NCI-H2171 (cell line): ENCODE measurements around the gene FRZB.
"Not testable (repeated sequence)": the region's sequence is repeated elsewhere in the genome, so short reads cannot be mapped to it uniquely, and the experiment has no call there.

Experiments
- DNase-seq: peaks from one replicate; lab custom pipeline; 2025; lab: John Stamatoyannopoulos, UW

The FRZB gene

DNA sequence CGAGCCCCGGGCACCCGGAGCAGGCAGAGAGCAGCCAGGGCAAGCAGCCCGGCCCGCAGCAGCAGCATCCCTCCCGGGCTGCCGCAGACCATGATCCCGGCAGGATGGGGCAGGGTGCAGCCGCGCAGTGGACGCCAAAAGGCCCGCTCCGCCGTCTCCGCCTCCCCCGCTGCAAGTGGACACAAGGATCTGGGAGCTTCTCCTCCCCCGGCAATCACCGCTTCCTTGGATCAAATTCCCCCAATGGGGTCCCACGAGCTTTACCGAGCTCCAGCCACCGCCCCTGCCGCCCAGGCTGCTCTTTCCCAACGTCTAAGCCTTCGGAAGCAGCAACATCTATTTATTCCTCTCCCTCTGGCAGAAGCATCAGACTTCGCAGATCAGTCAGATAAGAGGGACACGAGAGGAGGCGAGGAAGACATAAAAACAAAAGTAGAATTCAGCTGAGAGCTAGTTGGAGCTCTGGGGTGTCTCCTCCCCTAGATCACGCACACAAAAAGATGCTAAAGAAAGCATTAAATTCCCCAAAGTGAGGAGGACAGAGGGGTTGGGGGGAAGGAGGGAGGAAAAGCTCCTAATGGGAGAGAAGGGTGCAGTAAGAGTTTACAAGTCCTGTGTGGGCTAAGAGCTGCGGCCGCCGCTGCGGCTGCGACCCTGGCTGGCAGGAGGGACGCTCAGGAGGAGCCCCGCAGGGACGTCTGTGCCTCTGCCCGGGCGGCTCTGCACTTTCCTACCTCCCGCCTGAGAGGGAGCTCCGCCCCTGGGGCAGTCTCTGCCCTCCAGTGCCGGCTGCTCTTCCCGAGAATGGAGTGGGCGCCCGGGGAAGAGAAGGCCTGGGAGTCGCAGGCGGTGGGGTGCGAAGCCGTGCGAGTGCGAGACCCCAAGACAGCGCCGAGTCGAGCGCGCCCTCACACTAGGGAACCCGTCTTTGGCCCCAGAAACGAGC, at the start of gene FRZB:
Gene FRZB (minus strand): TSS at position 177 of the 946 bp plus-strand sequence. CDS start 85 bp downstream, at position 92.
- peak; percentile 70 for DNase-seq

GRCh38 chr2:182915369-182916326, 49.2 kb upstream of the FRZB start:
- DNase-seq, result peak; percentile 36

- no peak for DNase-seq
Observed at GRCh38 chr2:182914852-182915251, 48.4 kb upstream of the FRZB start.

GRCh38 chr2:182913064-182913463, 46.6 kb upstream of the FRZB start:
- DNase-seq, result no peak

- DNase-seq, result no peak
Observed at GRCh38 chr2:182912518-182912915, 46.1 kb upstream of the FRZB start.

- no peak for DNase-seq
Observed at GRCh38 chr2:182911813-182912517, 45.5 kb upstream of the FRZB start.

- DNase-seq, result no peak
Observed at GRCh38 chr2:182910965-182911364, 44.5 kb upstream of the FRZB start.

DNA sequence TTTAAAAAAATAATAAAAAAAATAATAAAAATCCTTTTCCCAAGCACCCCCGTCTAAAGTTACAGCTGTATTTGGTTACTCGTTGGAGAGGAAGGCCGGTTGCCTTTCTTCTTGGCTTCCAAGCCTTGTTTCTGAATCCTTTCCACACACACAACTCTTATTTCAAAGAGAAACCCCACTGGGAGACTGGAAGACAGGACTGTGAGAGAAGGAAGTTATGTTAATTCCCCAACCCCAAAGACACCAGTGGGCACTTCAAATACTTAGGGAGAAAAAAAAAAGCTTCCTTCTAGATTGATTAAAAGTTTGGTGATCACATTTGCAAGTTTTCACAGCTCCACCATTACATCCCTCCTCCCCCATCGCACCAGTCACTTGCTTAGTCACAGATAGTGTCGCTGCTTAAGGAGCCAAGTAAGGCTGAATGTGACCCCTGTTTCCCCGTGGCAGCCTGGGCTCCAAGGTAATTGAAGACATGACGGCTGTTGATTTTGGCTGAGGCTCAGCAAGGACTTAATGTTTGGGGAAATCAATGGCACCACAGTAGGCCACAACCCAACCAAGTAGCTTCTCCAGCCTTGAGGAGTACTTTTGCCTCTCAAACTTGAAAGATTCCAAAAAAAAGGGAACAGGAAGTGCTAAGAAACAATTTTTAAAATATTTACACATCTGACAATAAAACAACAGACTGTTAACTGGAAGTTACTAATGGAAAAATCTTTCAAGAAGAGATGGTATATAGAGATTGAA, 40.8 kb upstream of the FRZB start:
- no peak for DNase-seq

- no peak for DNase-seq
Observed at GRCh38 chr2:182906454-182906853, 40.0 kb upstream of the FRZB start.

DNA sequence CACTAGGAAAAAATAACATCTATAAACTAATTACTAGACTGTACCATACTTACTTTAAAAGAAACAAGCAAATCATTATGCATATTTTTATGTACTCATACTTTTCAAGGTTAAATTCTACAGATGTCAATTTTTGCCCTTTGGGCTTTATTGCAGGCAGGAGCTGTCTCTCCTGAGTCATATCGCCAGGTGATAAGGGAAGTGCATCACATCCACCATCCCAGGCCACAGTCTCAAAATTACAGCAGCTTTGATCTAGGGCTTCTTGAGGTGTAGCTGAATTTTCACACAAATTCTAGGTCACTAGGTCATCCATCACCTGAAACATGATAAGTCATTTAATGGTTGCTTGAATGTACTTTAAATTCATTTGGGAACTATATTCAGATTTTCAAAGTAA, 38.4 kb upstream of the FRZB start:
- no peak for DNase-seq

DNA sequence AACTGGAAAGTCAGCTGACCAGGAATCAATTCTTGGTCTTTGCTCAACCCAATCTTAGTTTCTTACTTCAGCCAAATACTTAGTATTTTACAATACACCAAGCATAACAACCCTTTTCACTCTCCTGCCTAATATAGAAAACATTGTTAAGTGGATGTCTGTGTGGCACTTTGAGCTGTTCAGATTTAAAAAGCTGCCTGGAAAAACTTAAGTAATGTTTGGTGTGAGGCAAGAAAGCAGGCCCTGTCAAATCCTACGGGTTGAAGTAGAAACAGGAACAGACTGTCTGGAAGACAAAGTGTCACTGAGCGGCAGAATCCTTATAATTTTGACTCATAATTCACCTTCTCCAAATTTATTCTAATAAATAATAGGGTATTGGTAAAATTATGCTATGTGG, 37.1 kb upstream of the FRZB start:
- DNase-seq, result no peak

DNA sequence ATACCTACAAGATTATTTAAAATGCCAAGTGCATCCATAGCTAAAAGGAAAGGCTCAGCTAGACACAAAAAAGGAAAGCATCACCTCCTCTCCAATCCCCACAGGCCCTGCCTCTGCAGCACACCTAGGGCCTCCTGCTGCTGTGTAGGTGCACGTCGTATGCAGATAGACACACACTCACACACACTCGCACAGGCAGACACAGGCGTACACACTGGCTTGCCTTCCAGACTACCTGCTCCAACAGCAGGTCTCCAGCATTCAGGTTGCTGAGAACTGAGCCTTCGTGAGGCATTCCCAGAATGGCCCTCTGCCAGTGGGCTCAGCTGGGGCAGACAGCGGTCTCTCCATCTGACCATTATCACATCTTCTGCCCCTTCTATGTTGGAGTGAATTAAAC, 35.3 kb upstream of the FRZB start:
- DNase-seq, result no peak

- no peak for DNase-seq
Observed at GRCh38 chr2:182898718-182899117, 32.3 kb upstream of the FRZB start.

DNA sequence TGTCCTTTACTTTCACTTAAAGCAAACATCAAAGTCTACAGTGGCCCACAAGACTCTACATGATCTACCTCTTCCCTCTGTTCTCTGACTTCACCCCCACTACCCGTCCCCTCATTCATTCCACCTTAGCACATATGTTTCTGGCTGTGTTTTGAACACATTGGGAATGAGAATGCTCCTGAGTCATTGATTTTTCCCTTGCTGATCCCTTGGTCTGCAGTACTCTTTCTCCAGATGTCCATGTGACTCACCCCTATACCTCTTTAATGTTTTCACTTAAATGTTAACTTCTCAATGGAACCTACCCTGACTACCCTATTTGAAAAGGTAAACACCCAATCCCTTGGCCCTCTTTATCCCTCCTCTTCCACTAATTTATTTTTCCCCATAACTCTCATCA, 30.7 kb upstream of the FRZB start:
- no peak for DNase-seq

- no peak for DNase-seq
Observed at GRCh38 chr2:182895798-182896197, 29.4 kb upstream of the FRZB start.

GRCh38 chr2:182895169-182895568, 28.7 kb upstream of the FRZB start:
- no peak for DNase-seq

DNA sequence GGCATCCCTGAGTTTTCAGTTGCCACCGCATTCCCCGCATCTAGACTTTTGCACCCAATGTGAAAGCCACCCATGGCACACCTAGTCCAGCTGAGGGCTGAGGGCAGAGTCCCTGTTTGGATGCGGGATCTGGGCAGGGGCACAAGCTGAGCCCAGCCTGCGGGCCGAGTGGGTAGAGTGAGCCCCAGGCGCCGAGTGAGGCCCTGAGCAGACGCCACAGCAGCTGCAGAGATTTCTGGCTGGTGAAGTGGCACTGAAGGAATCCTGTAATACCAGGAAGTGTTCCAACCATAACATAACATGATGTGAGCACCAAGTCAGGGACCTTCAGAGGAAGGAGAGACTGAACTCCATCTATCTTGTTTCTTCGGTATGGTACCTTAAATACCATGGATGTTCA, 27.7 kb upstream of the FRZB start:
- no peak for DNase-seq

DNA sequence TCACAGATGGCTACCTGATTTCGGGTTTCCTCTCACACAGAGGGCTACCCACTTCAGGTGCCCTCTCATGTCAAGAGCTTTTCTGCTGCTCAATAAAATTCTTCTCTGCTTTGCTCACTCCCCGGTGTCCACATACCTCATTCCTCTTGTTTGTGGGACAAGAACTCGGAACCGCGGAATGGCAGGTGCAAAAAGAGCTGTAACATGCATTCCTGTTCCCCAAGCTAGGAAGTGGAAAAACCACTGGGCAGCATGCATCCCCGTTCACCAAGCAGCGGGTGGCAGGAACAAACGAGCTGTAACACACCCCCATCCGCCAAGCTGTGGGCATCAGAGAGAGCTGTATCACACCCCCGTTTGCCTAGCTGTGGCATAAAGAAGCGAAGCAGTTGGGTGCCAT, 27.2 kb upstream of the FRZB start:
- no peak for DNase-seq

GRCh38 chr2:182893035-182893434, 26.6 kb upstream of the FRZB start:
- DNase-seq, result not testable (repeated sequence)

DNA sequence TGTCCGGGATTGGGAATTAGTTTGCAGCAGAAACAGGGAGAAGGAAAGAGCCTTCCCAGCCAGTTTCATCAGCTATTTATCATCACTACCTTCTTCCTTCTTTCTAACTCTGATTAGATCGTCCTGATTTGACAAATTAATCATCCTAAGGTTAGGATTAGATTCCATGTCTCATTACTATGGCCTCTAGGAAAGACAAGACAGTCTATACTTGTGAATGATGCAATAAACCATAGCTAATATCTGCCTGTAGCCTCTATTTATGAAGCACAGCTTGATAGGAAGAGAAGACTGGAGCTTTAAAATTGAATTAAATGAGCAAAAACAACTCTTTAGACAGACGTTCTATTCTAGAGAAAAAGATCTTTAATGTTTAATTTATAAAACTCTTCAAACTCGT, 25.2 kb upstream of the FRZB start:
- no peak for DNase-seq

DNA sequence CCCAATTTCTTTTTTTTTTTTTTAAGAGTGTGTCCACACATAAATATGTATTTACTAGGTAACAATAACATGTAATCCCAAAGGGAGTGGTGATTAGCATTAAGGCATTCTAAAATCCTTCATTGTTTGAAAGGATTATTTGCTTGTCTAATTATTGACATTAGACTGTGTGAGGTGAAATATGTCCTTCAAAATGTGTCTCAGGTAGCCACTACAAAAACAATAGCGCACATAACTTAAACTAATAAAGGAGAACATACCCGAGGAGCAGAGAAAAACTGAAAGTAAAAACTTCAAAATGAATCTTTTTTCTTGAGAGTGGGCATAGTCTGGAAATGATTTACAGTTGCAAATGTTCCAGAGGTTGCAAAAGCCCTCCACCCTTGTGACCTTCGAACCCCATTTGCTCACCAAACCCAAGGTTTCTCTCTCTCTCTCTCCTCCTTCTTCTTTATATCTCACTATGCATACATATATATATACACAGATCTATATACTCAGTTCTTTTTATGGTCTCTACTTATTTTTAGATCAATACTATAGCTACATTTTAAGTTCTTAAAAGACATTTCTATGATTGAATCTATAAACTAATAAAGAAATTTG, 24.4 kb upstream of the FRZB start:
- no peak for DNase-seq
